Activated naive CD4-positive, alpha-beta T cell treated with anti-CD3 and anti-CD28 coated beads, Interleukin-2, amount 10 ng/mL, durations not matched to agents 5 hours and 36 hours (primary cell): Measurements from ENCODE around the gene DYNLRB1. TPM values are rescaled to one million over a fixed set of nuclear protein-coding genes. Genes with fewer than 3 reads are reported as not detected.

Experiments used
- total RNA-seq, 2 experiments: library from RNA; stranded (reverse); gene quantifications; one replicate each; pipeline ENCODE4 v1.2.3, GENCODE V29; 2021

DYNLRB1 gene
- 10 to 100 TPM; 91.8 to 95.3 TPM for total RNA-seq

DNA sequence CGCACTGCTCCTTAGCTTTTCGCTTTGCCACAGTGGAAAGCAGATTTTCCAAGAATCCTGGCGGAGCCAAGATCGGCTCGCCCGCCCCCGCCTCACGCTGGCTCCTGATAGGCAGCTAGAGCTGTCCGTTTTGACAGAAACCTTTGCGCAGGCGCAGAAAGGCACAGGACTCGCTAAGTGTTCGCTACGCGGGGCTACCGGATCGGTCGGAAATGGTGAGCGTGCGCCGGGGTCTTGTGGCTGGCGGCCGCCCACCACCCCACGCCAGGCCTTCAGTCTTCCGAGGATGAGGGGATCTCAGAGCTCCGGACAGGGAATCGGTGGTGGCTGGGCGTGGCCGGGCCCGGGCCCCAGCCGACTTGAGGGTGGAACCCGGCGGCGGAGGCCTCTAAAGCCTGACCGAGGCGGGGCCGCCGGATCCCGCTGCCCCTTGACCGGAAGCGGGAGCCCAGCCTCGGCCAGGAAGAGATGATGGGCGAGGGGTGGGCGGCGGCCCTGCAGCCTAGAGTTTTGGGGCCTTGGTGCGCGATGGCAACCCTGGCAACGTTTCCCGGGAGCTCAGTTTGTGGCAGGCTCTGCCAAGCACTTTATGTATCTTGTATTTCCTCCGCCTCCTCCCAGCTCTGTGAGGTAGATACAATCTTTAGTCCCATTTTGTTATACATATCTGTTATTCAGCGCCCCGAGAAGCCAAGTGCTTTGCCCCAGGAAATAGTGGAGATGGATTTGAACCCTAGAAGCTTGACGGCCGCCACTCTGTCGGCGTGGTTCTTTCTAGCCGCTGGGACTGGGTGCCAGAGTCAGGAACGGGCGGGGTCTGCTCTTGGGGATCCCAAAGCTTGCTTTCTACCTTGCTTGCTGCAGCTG lies at the start of gene DYNLRB1:
TSS of gene DYNLRB1 (plus strand) at position 176 of the 867 bp plus-strand sequence. CDS start at position 213, 37 bp downstream.

DNA sequence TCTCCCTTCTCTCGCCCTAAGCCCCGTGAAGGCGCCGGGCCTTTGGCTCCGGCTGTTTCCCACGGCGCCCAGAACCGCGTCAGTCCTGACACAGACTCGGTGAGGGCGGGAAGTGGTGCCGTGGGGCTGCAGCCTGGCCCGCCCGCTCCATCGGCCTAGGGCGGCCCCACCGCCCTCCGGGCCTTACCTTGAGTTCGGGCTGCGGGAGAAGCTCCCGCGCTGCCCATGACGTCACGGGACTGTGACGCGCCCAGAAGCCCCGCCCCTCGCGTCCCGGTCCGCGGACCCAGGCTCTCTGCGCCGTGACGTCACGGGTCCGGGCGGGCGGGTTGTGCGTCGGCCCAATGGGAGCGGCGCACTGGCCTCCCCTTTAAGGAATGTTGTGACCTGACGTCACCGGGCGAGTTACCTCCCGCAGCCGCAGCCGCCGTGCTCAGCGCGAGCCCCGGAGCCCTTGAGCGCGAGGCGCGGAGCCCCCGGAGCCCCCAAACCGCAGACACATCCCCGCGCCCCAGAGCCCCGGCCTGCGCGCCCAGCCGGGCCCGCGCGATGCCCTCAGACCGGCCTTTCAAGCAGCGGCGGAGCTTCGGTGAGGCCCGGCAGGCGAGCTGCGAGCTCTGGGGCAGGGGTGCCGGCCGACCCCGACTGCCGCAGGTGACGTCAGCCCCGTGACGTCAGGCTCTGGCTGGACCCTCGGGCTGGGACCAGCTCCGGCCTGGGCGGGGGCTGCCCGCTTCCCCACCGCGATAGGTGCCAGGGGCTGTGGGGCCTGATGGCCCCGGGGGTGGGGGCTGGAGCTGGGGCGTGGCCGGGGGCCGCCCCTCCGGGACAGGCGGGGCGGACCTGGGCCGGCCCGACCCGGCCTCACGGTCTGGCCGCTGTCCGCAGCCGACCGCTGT lies 42.3 kb downstream of the DYNLRB1 start, which contains the start of gene MAP1LC3A:
TSS of gene MAP1LC3A (plus strand) at position 399 of the 899 bp plus-strand sequence. CDS start at position 550, 151 bp downstream.

Other genes with a start within 250 kb of the DYNLRB1 start
- 10 to 100 TPM; 61.5 to 61.7 TPM for gene AHCY, start 213.1 kb upstream of the DYNLRB1 start, total RNA-seq
- 10 to 100 TPM; 47.3 to 51.5 TPM for gene ITCH, start 153.1 kb upstream of the DYNLRB1 start, total RNA-seq
- gene MAP1LC3A, start 42.3 kb downstream of the DYNLRB1 start, total RNA-seq = 1 to 10 TPM; 1.5 to 2.3 TPM
- 10 to 100 TPM; 14.3 to 15.6 TPM for gene PIGU, start 160.7 kb downstream of the DYNLRB1 start, total RNA-seq
- 1 to 10 TPM; 3.1 to 3.7 TPM for gene TP53INP2, start 187.9 kb downstream of the DYNLRB1 start, total RNA-seq